ENCODE data around the gene OGFR. TPM values are rescaled to one million over a fixed set of nuclear protein-coding genes. Genes with fewer than 3 reads are reported as not detected.
A peak's percentile ranks its signal among the peaks of the same experiment; 100 is the strongest.

The OGFR gene
- total RNA-seq, 1 experiment from 2014 or later, result 50.1 TPM

- peak; percentile 58 for DNase-seq
These were observed 6.7 kb upstream of the OGFR start for GRCh38 chr20:62797671-62798532.

DNA sequence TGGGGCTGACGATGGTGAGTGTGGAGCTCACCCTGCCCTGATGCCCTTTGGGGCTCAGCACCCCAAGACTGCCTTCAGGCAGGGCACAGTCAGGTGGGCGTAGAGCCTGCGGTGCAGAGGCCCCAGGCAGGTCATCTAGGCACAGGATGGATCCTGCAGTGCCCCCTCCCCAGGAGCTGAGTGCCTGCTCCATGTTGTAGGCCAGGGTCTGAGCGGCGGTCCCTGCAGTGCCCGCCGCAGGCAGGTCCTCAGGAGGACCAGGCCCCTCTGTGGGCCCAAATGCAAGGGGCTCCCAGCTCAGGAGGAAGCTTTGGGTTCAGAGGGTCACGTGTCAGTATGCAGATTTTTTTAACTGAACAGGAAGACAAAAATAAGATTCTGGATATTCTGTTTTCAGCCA lies 5.6 kb upstream of the OGFR start:
- no peak for DNase-seq
- peaks cover 4% of the 10 kb centered on the region; the same call in 1 of the 2 replicates for H3K27me3 ChIP-seq (ENCODE audit: control insufficient read depth, insufficient read depth, low read length)
- H3K4me3 ChIP-seq (ENCODE audit: insufficient read depth, low read depth, low read length), result no peak overlapping the region
- peaks cover 3% of the 10 kb centered on the region for H3K36me3 ChIP-seq (replicated peaks; ENCODE audit: control insufficient read depth, insufficient read depth, low read length)

More at GRCh38 chr20:62797671-62798532, 6.7 kb upstream of the OGFR start:
- Histone ChIP-seq H3K36me3 (replicated peaks; ENCODE audit: control insufficient read depth, insufficient read depth, low read length) (peaks cover 3% of the 10 kb centered on the region), H3K27me3 (ENCODE audit: control insufficient read depth, insufficient read depth, low read length) (peaks cover 4% of the 10 kb centered on the region; the same call in 1 of the 2 replicates), H3K4me3 (ENCODE audit: insufficient read depth, low read depth, low read length) (no peak overlapping the region)

DNA sequence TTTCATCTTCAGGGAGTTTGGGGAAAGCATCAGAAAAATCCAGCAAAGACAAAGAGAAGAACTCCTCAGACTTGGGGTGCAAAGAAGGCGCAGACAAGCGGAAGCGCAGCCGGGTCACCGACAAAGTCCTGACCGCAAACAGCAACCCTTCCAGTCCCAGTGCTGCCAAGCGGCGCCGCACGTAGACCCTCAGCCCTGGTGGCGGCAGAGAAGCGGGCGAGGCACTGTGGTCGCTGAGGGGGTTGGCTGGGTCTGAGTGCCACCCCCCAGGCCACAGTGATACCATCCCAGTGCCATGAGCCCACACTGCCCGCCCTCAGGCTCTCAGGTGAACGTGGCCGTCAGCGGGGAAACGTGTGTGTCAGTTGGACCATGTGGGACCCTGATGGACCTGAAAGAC lies 5.2 kb upstream of the OGFR start:
- Histone ChIP-seq H3K36me3 (replicated peaks; ENCODE audit: control insufficient read depth, insufficient read depth, low read length) (peaks cover 3% of the 10 kb centered on the region), H3K4me3 (ENCODE audit: insufficient read depth, low read depth, low read length) (no peak overlapping the region), H3K27me3 (ENCODE audit: control insufficient read depth, insufficient read depth, low read length) (peaks cover 7% of the 10 kb centered on the region)
- DNase-seq, result no peak

GRCh38 chr20:62799873-62800272 lies 4.8 kb upstream of the OGFR start:
- Histone ChIP-seq H3K27me3 (ENCODE audit: control insufficient read depth, insufficient read depth, low read length) (peaks cover 6% of the 10 kb centered on the region), H3K4me3 (ENCODE audit: insufficient read depth, low read depth, low read length) (no peak overlapping the region), H3K36me3 (replicated peaks; ENCODE audit: control insufficient read depth, insufficient read depth, low read length) (peaks cover 3% of the 10 kb centered on the region)
- DNase-seq, result no peak

DNA sequence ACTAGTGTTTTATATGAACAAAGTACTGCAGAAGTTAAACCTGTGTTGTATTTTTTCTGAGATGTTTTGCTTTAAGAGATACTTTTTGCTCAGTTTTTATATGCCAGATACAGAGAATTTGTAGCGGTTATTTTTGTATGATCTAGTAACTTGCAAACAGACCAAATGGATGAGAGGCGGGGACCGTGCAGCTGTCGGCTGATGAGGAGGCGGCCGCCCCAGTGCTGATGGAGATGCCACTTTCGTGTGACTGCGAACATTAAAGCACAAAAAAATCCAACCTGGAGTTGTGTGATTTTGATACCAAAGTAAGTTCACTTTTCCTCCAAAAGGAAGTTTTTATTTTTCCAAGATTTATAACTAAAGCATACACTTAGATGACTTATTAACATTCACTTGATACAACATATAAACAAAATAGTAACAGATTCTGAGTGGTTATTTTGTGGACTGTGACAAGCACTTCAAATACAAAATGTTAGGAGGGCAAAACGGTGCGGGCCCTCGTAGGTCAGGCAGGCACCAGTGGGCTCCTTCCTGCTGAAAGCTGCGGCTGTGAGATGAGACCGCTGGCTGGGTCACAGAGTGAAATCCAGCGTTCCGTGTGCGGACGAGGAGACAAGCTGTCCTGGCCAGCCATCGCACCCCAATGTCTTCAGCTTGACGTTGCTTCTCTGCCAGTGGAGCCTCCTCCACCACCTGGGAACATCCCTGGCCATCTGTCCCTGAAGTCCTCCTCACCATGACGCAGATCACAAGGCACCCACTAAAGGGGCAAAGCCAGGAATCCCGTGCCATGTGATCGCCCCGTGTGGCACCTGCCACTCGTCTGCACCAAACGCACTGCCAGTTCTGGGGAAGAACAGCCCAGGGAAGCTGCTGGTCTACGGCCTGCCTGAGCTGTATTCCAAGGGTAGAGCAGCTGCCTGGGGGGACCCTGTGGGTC lies 4.0 kb upstream of the OGFR start:
- H3K27me3 ChIP-seq (ENCODE audit: control insufficient read depth, insufficient read depth, low read length), result peaks cover 3% of the 10 kb centered on the region
- H3K4me3 ChIP-seq (ENCODE audit: insufficient read depth, low read depth, low read length), result no peak overlapping the region
- DNase-seq, result no peak
- peaks cover 3% of the 10 kb centered on the region for H3K36me3 ChIP-seq (replicated peaks; ENCODE audit: control insufficient read depth, insufficient read depth, low read length)

GRCh38 chr20:62801284-62802010 lies 3.2 kb upstream of the OGFR start:
- Histone ChIP-seq H3K4me3 (ENCODE audit: insufficient read depth, low read depth, low read length) (no peak overlapping the region), H3K36me3 (replicated peaks; ENCODE audit: control insufficient read depth, insufficient read depth, low read length) (peaks cover 3% of the 10 kb centered on the region), H3K27me3 (ENCODE audit: control insufficient read depth, insufficient read depth, low read length) (peaks cover 3% of the 10 kb centered on the region)
- no peak for DNase-seq

DNA sequence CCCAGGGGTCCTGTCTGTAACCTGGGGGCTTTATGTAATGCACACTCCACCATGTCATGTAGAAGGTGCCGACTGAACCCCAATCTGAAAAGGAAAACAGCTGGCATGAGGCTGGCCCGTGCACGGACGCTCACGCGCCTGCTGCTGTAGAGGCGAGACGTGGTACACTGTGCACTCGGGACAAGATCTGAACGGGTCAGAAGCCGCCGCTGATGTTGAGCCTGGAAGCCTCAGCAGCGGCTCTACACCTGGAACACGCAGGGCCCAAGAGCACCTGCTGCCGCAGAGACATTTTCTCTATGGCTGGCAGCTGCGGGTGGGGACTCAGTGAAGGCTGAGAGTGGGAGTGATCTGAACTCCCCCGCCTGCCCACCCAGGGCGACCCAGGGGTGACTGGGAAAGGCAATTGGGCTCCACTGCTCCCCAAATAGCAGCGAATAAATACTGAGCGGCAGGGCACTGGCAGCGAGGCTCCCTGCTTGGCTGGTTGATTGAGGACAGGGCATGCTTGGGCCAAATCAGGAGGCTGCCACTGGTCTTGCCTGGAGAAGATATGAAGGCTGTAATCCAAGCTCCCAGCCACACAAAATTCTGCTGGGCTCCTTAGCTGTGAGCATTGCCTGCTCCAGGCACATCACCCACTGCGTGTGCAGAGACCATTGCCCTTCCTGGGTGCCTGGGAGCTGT lies 2.5 kb upstream of the OGFR start:
- H3K4me3 ChIP-seq (ENCODE audit: insufficient read depth, low read depth, low read length), result no peak overlapping the region
- peaks cover 3% of the 10 kb centered on the region for H3K27me3 ChIP-seq (ENCODE audit: control insufficient read depth, insufficient read depth, low read length)
- no peak for DNase-seq
- peaks cover 3% of the 10 kb centered on the region for H3K36me3 ChIP-seq (replicated peaks; ENCODE audit: control insufficient read depth, insufficient read depth, low read length)

- H3K27me3 ChIP-seq (ENCODE audit: control insufficient read depth, insufficient read depth, low read length), result peaks cover 3% of the 10 kb centered on the region
- DNase-seq, result no peak
- peaks cover under 1% of the 10 kb centered on the region for H3K36me3 ChIP-seq (replicated peaks; ENCODE audit: control insufficient read depth, insufficient read depth, low read length)
- peak overlapping the region; percentile 90 for H3K4me3 ChIP-seq (ENCODE audit: insufficient read depth, low read depth, low read length)
These were observed 511 bp upstream of the OGFR start for GRCh38 chr20:62804021-62804626.

GRCh38 chr20:62805155-62805710 lies 598 bp downstream of the OGFR start:
- H3K4me3 ChIP-seq (ENCODE audit: insufficient read depth, low read depth, low read length), result peak overlapping the region; percentile 90
- peaks cover 3% of the 10 kb centered on the region for H3K27me3 ChIP-seq (ENCODE audit: control insufficient read depth, insufficient read depth, low read length)
- peak; percentile 90 for DNase-seq
- peaks cover 5% of the 10 kb centered on the region for H3K36me3 ChIP-seq (replicated peaks; ENCODE audit: control insufficient read depth, insufficient read depth, low read length)

- peak overlapping the region; percentile 90 for H3K4me3 ChIP-seq (ENCODE audit: insufficient read depth, low read depth, low read length)
- peak; percentile 84 for DNase-seq
- peaks cover 3% of the 10 kb centered on the region for H3K27me3 ChIP-seq (ENCODE audit: control insufficient read depth, insufficient read depth, low read length)
- peaks cover 8% of the 10 kb centered on the region for H3K36me3 ChIP-seq (replicated peaks; ENCODE audit: control insufficient read depth, insufficient read depth, low read length)
These were observed 1.2 kb downstream of the OGFR start for GRCh38 chr20:62805711-62806382.

DNA sequence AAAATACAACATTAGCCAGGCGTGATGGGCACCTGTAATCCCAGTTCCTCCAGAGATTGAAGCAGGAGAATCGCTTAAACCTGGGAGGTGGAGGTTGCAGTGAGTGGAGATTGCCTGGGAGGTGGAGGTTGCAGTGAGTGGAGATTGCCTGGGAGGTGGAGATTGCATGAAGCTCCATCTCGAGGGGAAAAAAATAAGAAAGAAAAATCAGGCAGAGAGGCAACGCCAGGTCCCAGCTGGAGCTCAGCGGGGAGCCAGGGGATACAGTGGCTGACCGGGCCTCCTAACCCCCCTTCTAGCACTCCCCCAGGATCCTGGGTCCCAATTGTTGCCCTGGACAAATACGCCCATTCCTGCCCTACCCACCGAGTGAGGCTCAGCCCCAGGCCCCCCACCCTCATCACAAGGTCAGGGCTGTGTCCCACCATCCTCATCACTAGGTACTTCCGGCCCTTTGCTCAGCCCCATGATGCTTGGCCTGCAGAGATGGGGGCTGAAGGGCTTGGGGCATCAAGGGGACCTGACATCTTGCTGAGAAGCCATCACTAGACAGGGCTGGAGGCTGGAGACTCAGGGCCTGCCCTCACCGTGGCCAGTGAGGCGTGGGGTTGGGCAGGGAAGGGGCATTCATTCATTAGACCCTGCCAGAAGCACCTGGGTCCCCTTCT lies 1.9 kb downstream of the OGFR start:
- Histone ChIP-seq H3K4me3 (ENCODE audit: insufficient read depth, low read depth, low read length) (no peak overlapping the region), H3K27me3 (ENCODE audit: control insufficient read depth, insufficient read depth, low read length) (peaks cover 3% of the 10 kb centered on the region), H3K36me3 (replicated peaks; ENCODE audit: control insufficient read depth, insufficient read depth, low read length) (peaks cover 8% of the 10 kb centered on the region)
- no peak for DNase-seq

GRCh38 chr20:62807444-62808210 lies 3.0 kb downstream of the OGFR start:
- no peak overlapping the region for H3K4me3 ChIP-seq (ENCODE audit: insufficient read depth, low read depth, low read length)
- peaks cover 10% of the 10 kb centered on the region for H3K36me3 ChIP-seq (replicated peaks; ENCODE audit: control insufficient read depth, insufficient read depth, low read length)
- no peak for DNase-seq
- H3K27me3 ChIP-seq (ENCODE audit: control insufficient read depth, insufficient read depth, low read length), result peaks cover 3% of the 10 kb centered on the region
